Cardiac muscle cell (in vitro differentiated cells and primary cell): ENCODE measurements around the gene AMHR2. TPM values are rescaled to one million over a fixed set of nuclear protein-coding genes. Genes with fewer than 3 reads are reported as not detected.
"Not testable (repeated sequence)": the region's sequence is repeated elsewhere in the genome, so short reads cannot be mapped to it uniquely, and the experiment has no call there.

Experiments
- DNase-seq, 2 donors: peaks; one replicate each; pipeline versions ENCODE4 v3.0.0 to v3.0.0-alpha.2; 2010 to 2017; ENCODE audit warnings: low read depth in 1 of 2, low spot score in 1 of 2
- H3K27ac ChIP-seq: fragments of 200-600 bp; sonication (generic); 2 replicates; pipeline ENCODE4 v1.5.1; 2016
- H3K27me3 ChIP-seq: fragments of 200-600 bp; sonication (generic); 2 replicates; pipeline ENCODE4 v1.6.0; 2016; ENCODE audit warnings: control low read depth
- H3K36me3 ChIP-seq: fragments of 200-600 bp; sonication (generic); 2 replicates; pipeline ENCODE4 v1.5.1; 2016; ENCODE audit warnings: control low read depth
- H3K4me1 ChIP-seq: fragments of 200-600 bp; sonication (generic); 2 replicates; pipeline ENCODE4 v1.8.1; 2017; ENCODE audit warnings: low read depth, mild to moderate bottlenecking, mixed run types
- H3K4me3 ChIP-seq: fragments of 200-600 bp; sonication (generic); 2 replicates; pipeline ENCODE4 v1.5.1; 2016; ENCODE audit warnings: mild to moderate bottlenecking
- H3K9me3 ChIP-seq: fragments of 200-600 bp; sonication (generic); 2 replicates; pipeline ENCODE4 v1.5.1; 2017; ENCODE audit warnings: low read depth, mild to moderate bottlenecking, control low read depth
- polyA plus RNA-seq: library from polyadenylated mRNA; unstranded; fragments of >200 nt; fragmentation: Nextera tagmentation; extraction: Ambion mirVana; gene quantifications from 2 replicates; pipeline ENCODE4 v1.2.1, GENCODE V29; 2016
- total RNA-seq: library from RNA; depleted of rRNA; stranded (reverse); fragments of >200 nt; gene quantifications from 2 replicates; pipeline ENCODE4 v1.2.3, GENCODE V29; 2016
- TF ChIP-seq, protein P1 (sequence below): IDR thresholded peaks from 2 replicates; pipeline ENCODE4 v1.5.1; 2012; ENCODE audit warnings: low read depth, mild to moderate bottlenecking, low read length

Gene AMHR2
- total and polyA plus RNA-seq, 2 experiments from 2014 or later: 39.8 to 53.4 TPM

DNA sequence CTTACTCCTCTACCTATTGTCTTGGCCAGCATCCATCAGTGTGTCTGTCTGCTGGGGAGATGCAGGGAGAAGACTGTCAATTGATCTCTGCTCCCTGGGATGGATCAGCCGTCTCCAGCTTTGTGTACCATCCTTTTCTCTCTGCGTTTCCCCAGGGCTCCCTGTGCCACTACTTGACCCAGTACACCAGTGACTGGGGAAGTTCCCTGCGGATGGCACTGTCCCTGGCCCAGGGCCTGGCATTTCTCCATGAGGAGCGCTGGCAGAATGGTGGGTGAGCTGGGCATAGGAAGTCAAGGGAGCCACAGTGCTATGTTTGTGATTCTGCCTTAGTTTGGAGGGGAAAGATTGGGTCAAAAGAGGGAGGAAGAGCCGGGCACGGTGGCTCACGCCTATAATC is 5.1 kb downstream of the AMHR2 start:
- TF ChIP-seq, protein P1, sequence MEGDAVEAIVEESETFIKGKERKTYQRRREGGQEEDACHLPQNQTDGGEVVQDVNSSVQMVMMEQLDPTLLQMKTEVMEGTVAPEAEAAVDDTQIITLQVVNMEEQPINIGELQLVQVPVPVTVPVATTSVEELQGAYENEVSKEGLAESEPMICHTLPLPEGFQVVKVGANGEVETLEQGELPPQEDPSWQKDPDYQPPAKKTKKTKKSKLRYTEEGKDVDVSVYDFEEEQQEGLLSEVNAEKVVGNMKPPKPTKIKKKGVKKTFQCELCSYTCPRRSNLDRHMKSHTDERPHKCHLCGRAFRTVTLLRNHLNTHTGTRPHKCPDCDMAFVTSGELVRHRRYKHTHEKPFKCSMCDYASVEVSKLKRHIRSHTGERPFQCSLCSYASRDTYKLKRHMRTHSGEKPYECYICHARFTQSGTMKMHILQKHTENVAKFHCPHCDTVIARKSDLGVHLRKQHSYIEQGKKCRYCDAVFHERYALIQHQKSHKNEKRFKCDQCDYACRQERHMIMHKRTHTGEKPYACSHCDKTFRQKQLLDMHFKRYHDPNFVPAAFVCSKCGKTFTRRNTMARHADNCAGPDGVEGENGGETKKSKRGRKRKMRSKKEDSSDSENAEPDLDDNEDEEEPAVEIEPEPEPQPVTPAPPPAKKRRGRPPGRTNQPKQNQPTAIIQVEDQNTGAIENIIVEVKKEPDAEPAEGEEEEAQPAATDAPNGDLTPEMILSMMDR: no peak
- Histone ChIP-seq H3K36me3 (no peaks in the 10 kb centered on the region), H3K9me3 (no peaks in the 10 kb centered on the region), H3K4me1 (peaks cover 53% of the 10 kb centered on the region), H3K4me3 (no peak overlapping the region), H3K27me3 (no peaks in the 10 kb centered on the region), H3K27ac (no peak overlapping the region)
- no peak for DNase-seq

DNA sequence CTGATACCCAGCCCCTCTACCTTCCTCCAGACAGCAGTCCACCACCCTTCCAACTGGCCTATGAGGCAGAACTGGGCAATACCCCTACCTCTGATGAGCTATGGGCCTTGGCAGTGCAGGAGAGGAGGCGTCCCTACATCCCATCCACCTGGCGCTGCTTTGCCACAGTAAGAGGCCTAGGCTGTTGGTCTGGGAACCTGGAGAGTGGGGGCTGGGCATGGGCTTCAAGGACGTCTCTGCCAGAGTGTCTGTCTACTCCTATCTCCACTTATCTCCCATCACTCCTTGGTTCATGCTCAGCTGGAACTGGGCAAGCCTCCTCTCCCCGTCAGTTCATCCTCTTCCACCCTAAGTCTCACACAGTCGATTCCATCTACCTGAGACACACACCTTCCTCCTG is 6.5 kb downstream of the AMHR2 start:
- TF ChIP-seq, protein P1: no peak
- Histone ChIP-seq H3K4me3 (no peak overlapping the region), H3K27me3 (no peaks in the 10 kb centered on the region), H3K27ac (no peak overlapping the region), H3K4me1 (peaks cover 42% of the 10 kb centered on the region), H3K9me3 (no peaks in the 10 kb centered on the region), H3K36me3 (no peaks in the 10 kb centered on the region)
- DNase-seq: no peak

DNA sequence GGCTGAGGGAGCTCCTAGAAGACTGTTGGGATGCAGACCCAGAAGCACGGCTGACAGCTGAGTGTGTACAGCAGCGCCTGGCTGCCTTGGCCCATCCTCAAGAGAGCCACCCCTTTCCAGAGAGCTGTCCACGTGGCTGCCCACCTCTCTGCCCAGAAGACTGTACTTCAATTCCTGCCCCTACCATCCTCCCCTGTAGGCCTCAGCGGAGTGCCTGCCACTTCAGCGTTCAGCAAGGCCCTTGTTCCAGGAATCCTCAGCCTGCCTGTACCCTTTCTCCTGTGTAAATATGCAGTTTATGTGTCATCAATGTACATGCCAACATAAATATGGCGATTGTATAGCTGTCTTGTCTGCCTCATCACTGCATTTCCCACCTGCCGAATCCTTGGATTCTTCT is 7.5 kb downstream of the AMHR2 start:
- Histone ChIP-seq H3K4me3 (no peak overlapping the region), H3K27me3 (no peaks in the 10 kb centered on the region), H3K27ac (peak overlapping the region; percentile 60), H3K9me3 (no peaks in the 10 kb centered on the region), H3K36me3 (no peaks in the 10 kb centered on the region), H3K4me1 (peaks cover 31% of the 10 kb centered on the region)
- no peak for DNase-seq
- TF ChIP-seq, protein P1: no peak

DNA sequence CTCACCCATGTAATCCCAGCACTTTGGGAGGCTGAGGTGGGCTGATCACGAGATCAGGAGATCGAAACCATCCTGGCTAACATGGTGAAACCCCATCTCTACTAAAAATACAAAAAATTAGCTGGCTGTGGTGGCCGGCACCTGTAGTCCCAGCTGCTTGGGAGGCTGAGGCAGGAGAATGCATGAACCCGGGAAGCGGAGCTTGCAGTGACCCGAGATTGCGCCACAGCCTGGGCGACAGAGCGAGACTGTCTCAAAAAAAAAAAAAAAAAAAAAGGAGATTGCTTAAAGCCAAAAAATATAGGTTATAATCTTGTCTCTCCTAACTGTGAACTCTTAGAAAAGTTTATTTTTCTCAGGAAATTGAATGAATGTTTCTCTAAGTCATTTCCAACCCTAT is 11.7 kb downstream of the AMHR2 start:
- not testable (repeated sequence) for H3K27ac ChIP-seq, H3K4me1 ChIP-seq, H3K27me3 ChIP-seq, DNase-seq, H3K4me3 ChIP-seq, H3K9me3 ChIP-seq, H3K36me3 ChIP-seq

DNA sequence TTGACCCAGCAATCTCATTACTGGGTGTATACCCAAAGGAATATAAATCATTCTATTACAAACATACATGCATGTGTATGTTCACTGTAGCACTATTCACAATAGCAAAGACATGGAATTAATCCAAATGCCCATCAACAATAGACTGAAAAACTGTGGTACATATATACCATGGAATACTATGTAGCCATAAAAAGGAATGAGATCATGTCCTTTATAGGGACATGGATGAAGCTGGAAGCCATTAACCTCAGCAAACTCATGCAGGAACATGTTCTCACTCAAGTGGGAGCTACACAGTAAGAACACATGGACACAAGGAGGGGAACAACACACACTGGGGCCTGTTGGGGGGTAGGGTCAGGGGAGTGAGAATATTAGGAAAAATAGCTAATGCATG is 15.9 kb downstream of the AMHR2 start:
- not testable (repeated sequence) for H3K4me3 ChIP-seq, H3K36me3 ChIP-seq, H3K4me1 ChIP-seq, DNase-seq, H3K27ac ChIP-seq, H3K9me3 ChIP-seq, H3K27me3 ChIP-seq

DNA sequence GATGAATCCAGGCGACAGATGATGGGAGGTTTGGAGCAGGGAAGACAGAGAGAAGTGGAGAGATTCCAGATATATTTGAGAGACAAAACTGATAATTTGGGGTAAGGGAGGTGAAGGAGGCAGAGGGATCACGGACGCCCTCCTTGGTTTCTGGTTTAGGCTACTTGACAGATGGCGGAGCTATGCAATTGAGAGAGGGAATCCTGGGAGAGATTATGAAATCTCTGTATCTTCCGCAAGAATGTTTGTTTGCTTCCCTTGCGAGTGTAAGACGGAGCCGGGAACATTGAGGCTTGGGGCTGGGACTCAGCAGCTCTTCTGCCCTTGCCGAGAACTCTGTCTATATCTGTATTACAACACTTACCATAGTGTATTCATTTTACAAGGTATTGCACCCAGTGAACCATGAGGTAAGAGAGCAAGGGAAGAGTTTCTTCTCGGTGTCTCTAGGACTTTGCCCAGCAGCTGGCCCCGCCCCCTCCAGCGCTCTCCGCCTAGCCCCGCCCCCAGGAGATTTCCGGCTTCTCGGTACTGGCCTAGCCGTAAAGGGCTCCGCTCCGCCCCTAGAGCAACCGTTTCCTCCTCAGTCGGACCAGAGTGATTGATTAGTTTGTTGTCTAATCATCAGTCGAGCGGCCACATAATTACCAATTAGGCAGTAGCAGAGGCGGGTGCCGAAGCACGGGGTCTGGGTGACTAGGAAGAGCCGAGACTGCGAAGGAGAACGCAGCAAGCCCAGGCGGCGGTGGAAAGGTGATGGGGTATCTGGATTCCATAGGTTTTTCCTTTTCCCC is 17.6 kb downstream of the AMHR2 start, which contains the start of gene PRR13:
Gene PRR13 (plus strand): TSS at position 695 of the 794 bp plus-strand sequence. CDS start 981 bp downstream, outside the sequence.
- TF ChIP-seq, protein P1: no peak
- Histone ChIP-seq H3K27me3 (no peaks in the 10 kb centered on the region), H3K27ac (peak within 1 kb of the TSS; percentile 93), H3K4me3 (peak within 1 kb of the TSS; percentile 80), H3K9me3 (no peaks in the 10 kb centered on the region), H3K36me3 (no peaks in the 10 kb centered on the region), H3K4me1 (peaks cover 5% of the 10 kb centered on the region)
- DNase-seq: peak; percentile 100
